Tibial nerve (tissue), 4 donors: Measurements from ENCODE around the gene DFFA.

Experiments used
- CTCF ChIP-seq, 5 experiments: fragments of 200-600 bp in 3 of 5; fragments of 450-650 bp in 2 of 5; sonication (generic) in 3 of 5; IDR thresholded peaks; one replicate each; pipeline ENCODE4 v1.5.1; 2016 to 2019; ENCODE audit warnings: antibody characterized with exemption in 5 of 5, mild to moderate bottlenecking in 3 of 5, moderate library complexity in 2 of 5
- EP300 ChIP-seq, 2 donors: sonication (generic); formaldehyde crosslinking; IDR thresholded peaks; one replicate each; pipeline ENCODE4 v1.6.1; 2017; ENCODE audit warnings: antibody characterized with exemption in 2 of 2, mild to moderate bottlenecking in 1 of 2
- POLR2A ChIP-seq, 2 donors: fragments of 450-650 bp; IDR thresholded peaks; one replicate each; pipeline ENCODE4 v1.6.1; 2017; ENCODE audit warnings: antibody characterized with exemption in 2 of 2, mild to moderate bottlenecking in 2 of 2, moderate library complexity in 2 of 2

GRCh38 chr1:10429868-10430215, 42.5 kb downstream of the DFFA start:
- TF ChIP-seq CTCF (IDR thresholded peaks at IDR 0.05), result no peak
- no peak for TF ChIP-seq POLR2A (IDR thresholded peaks at IDR 0.05)
- no peak for TF ChIP-seq EP300 (IDR thresholded peaks at IDR 0.05)
